IMR-90 (cell line): Measurements from ENCODE around the gene BRMS1.

Experiments used
- CHD1 ChIP-seq: IDR thresholded peaks from 2 replicates; pipeline ENCODE4 v1.6.1; 2012; ENCODE audit warnings: low read depth, low read length, improper control_type of control experiment
- CTCF ChIP-seq: conservative IDR thresholded peaks from 2 replicates; pipeline ENCODE4 v1.5.1; 2012; ENCODE audit warnings: mild to moderate bottlenecking, low read depth, low read length, improper control_type of control experiment
- MAFK ChIP-seq: IDR thresholded peaks from 2 replicates; pipeline ENCODE4 v1.6.1; 2012; ENCODE audit warnings: low read depth, low read length, improper control_type of control experiment
- POLR2A ChIP-seq: IDR thresholded peaks from 2 replicates; pipeline ENCODE4 v1.6.1; 2012; ENCODE audit warnings: mild to moderate bottlenecking, low read depth, low read length
- RAD21 ChIP-seq: IDR thresholded peaks from 2 replicates; pipeline ENCODE4 v1.6.1; 2012; ENCODE audit warnings: low read length, improper control_type of control experiment
- SMC3 ChIP-seq: fragments of 150-350 bp; IDR thresholded peaks from 2 replicates; pipeline ENCODE4 v1.6.1; 2016; ENCODE audit warnings: low read depth, mild to moderate bottlenecking, antibody characterized with exemption, low read length, moderate library complexity

GRCh38 chr11:66314186-66314501, 30.8 kb downstream of the BRMS1 start:
- TF ChIP-seq POLR2A = peak; percentile 68; the same call in 1 of the 2 replicates
- no peak for TF ChIP-seq CTCF
- TF ChIP-seq SMC3 = no peak
- no peak for TF ChIP-seq RAD21
- no peak for TF ChIP-seq CHD1
- no peak for TF ChIP-seq MAFK
